Spleen (tissue), 7 donors: ENCODE data around the gene SH2D7.

Source experiments
- CTCF ChIP-seq, 11 experiments: fragments of 200-600 bp in 7 of 11; fragments of 450-650 bp in 4 of 11; sonication (generic) in 4 of 11; IDR thresholded peaks in 8 of 11; conservative IDR thresholded peaks in 3 of 11; 1 replicate in 7 of 11; 2 replicates in 4 of 11; pipeline versions ENCODE4 v1.4.0 to v1.8.0; 2016 to 2021; ENCODE audit warnings: antibody characterized with exemption in 11 of 11, inconsistent platforms in 4 of 11, mild to moderate bottlenecking in 1 of 11
- POLR2A ChIP-seq, 3 donors: fragments of 450-650 bp; IDR thresholded peaks; one replicate each; pipeline ENCODE4 v1.5.1; 2017; ENCODE audit warnings: antibody characterized with exemption in 3 of 3, mild to moderate bottlenecking in 1 of 3
- POLR2AphosphoS5 ChIP-seq, 3 donors: sonication (generic); formaldehyde crosslinking; IDR thresholded peaks; one replicate each; pipeline ENCODE4 v1.5.1; 2017; ENCODE audit warnings: antibody characterized with exemption in 3 of 3
- donor health status: DM: no; HTN: no; CAD: no; lungs with moderate emphysema.
- donor health status: DM: no; HTN: no; CAD: no.
- donor health status: DM: no; HTN: no; CAD: no.

GRCh38 chr15:78058401-78058935, 33.9 kb upstream of the SH2D7 start:
- TF ChIP-seq CTCF (IDR thresholded peaks at IDR 0.05 in 8 of 11, conservative IDR thresholded peaks at IDR 0.05 in 3 of 11), result no peak
- peak in 1 of 3 donors; percentile 19 for TF ChIP-seq POLR2AphosphoS5 (IDR thresholded peaks at IDR 0.05)
- TF ChIP-seq POLR2A (IDR thresholded peaks at IDR 0.05), result no peak
